ENCODE results near the gene CD74. TPM values are rescaled to one million over a fixed set of nuclear protein-coding genes. Genes with fewer than 3 reads are reported as not detected.

Gene CD74
- total RNA-seq, 1 donor from 2014 or later, result 251 TPM

GRCh38 chr5:150446088-150446487 lies 33.4 kb upstream of the CD74 start:
- no peak for DNase-seq
- Histone ChIP-seq H3K4me1 (peaks cover 46% of the 10 kb centered on the region), H3K4me3 (no peak overlapping the region), H3K36me3 (peaks cover 50% of the 10 kb centered on the region), H3K9me3 (replicated peaks) (no peaks in the 10 kb centered on the region), H3K27me3 (ENCODE audit: low read depth) (no peaks in the 10 kb centered on the region), H3K27ac (replicated peaks) (no peak overlapping the region)
- TF ChIP-seq, protein P1, sequence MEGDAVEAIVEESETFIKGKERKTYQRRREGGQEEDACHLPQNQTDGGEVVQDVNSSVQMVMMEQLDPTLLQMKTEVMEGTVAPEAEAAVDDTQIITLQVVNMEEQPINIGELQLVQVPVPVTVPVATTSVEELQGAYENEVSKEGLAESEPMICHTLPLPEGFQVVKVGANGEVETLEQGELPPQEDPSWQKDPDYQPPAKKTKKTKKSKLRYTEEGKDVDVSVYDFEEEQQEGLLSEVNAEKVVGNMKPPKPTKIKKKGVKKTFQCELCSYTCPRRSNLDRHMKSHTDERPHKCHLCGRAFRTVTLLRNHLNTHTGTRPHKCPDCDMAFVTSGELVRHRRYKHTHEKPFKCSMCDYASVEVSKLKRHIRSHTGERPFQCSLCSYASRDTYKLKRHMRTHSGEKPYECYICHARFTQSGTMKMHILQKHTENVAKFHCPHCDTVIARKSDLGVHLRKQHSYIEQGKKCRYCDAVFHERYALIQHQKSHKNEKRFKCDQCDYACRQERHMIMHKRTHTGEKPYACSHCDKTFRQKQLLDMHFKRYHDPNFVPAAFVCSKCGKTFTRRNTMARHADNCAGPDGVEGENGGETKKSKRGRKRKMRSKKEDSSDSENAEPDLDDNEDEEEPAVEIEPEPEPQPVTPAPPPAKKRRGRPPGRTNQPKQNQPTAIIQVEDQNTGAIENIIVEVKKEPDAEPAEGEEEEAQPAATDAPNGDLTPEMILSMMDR (IDR thresholded peaks at IDR 0.05; ENCODE audit: borderline replicate concordance), result no peak
- intact Hi-C loops (cut with micrococcal nuclease), result no loop called here

- TF ChIP-seq, protein P1 (IDR thresholded peaks at IDR 0.05; ENCODE audit: borderline replicate concordance), result no peak
- no peaks in the 10 kb centered on the region for H3K27me3 ChIP-seq (ENCODE audit: low read depth)
- H3K4me3 ChIP-seq, result no peak overlapping the region
- intact Hi-C loops (cut with micrococcal nuclease), result no loop called here
- DNase-seq, result no peak
- no peaks in the 10 kb centered on the region for H3K9me3 ChIP-seq (replicated peaks)
- H3K36me3 ChIP-seq, result peaks cover 50% of the 10 kb centered on the region
- no peak overlapping the region for H3K27ac ChIP-seq (replicated peaks)
- peaks cover 47% of the 10 kb centered on the region for H3K4me1 ChIP-seq
Observed at GRCh38 chr5:150444770-150445169, 32.1 kb upstream of the CD74 start.

GRCh38 chr5:150443242-150444075 lies 30.7 kb upstream of the CD74 start:
- DNase-seq, result no peak
- H3K4me3 ChIP-seq, result no peak overlapping the region
- no peaks in the 10 kb centered on the region for H3K27me3 ChIP-seq (ENCODE audit: low read depth)
- H3K27ac ChIP-seq (replicated peaks), result no peak overlapping the region
- H3K9me3 ChIP-seq (replicated peaks), result no peaks in the 10 kb centered on the region
- intact Hi-C loops (cut with micrococcal nuclease), result no loop called here
- TF ChIP-seq, protein P1 (IDR thresholded peaks at IDR 0.05; ENCODE audit: borderline replicate concordance), result no peak
- peaks cover 37% of the 10 kb centered on the region for H3K4me1 ChIP-seq
- H3K36me3 ChIP-seq, result peaks cover 50% of the 10 kb centered on the region

- Histone ChIP-seq H3K4me3 (no peak overlapping the region), H3K9me3 (replicated peaks) (no peaks in the 10 kb centered on the region), H3K27ac (replicated peaks) (peak overlapping the region; percentile 81), H3K36me3 (peaks cover 47% of the 10 kb centered on the region), H3K27me3 (ENCODE audit: low read depth) (no peaks in the 10 kb centered on the region), H3K4me1 (peaks cover 29% of the 10 kb centered on the region)
- no peak for DNase-seq
- intact Hi-C loops (cut with micrococcal nuclease), result no loop called here
- TF ChIP-seq, protein P1 (IDR thresholded peaks at IDR 0.05; ENCODE audit: borderline replicate concordance), result no peak
Observed at GRCh38 chr5:150442699-150443080, 30.0 kb upstream of the CD74 start.

DNA sequence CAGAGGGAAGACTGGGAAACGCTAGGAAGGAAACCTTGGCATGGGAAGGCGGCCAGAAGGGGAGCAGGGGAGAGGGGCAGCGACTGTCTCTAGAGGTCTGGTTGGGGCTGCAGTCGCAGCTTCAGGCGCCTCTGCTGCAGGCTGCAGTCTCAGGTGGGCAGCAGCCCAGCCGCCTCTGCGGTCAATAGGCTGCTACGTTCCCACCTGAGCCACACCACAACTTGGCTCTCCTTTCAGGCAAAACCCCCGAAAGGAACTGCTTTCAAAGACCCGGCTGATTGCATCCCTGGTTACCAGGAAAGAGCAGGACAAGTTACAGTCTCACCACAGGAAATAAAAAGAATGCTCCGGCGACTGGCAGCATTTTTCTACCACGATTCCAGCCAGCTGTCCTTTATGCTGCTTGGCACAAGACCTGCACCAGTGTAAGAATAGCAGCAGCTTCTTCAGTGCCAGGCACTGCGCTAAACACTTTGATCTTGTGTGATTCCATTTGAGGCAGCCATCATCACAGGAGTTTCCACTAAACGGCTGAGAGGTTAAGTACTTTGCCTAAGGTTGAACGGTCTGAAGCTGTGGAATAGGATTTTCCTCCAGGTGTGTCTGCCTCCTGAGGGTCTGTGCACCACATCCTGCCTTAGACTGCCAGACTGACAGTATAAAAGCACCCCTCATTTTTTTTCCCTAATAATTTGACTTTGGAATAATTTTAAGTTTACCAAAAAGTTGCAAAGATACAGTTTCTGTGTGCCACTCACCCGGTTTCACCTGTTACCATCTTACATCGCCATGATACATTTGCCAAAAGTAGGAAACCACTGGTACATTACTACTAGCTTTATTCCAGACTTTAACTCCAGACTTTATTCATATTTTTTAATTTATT lies 29.3 kb upstream of the CD74 start:
- no peaks in the 10 kb centered on the region for H3K27me3 ChIP-seq (ENCODE audit: low read depth)
- TF ChIP-seq, protein P1 (IDR thresholded peaks at IDR 0.05; ENCODE audit: borderline replicate concordance), result no peak
- H3K9me3 ChIP-seq (replicated peaks), result no peaks in the 10 kb centered on the region
- DNase-seq, result no peak
- intact Hi-C loops (cut with micrococcal nuclease), result no loop called here
- H3K4me3 ChIP-seq, result no peak overlapping the region
- H3K27ac ChIP-seq (replicated peaks), result peak overlapping the region; percentile 81
- H3K36me3 ChIP-seq, result peaks cover 40% of the 10 kb centered on the region
- H3K4me1 ChIP-seq, result peaks cover 23% of the 10 kb centered on the region
